A673 (cell line): Measurements from ENCODE around the gene TXNRD2.

Experiments used
- CTCF ChIP-seq: fragments of 300-800, 200-600 bp; sonication (generic); conservative IDR thresholded peaks from 2 replicates; pipeline ENCODE4 v1.5.1; 2017; ENCODE audit warnings: low read depth, mild to moderate bottlenecking, antibody characterized with exemption, low read length, moderate library complexity, mixed read lengths
- EZH2 ChIP-seq: fragments of 200-600 bp; sonication (generic); IDR thresholded peaks from 2 replicates; pipeline ENCODE4 v1.6.1; 2017; ENCODE audit warnings: borderline replicate concordance, low read depth, mild to moderate bottlenecking, mixed read lengths, antibody characterized with exemption, low read length; ENCODE audit not compliant: poor library complexity, severe bottlenecking

GRCh38 chr22:19959587-19960490 lies 18.2 kb upstream of the TXNRD2 start:
- TF ChIP-seq CTCF = no peak
- no peak for TF ChIP-seq EZH2
